ENCODE measurements around the gene MRPS31. TPM values are rescaled to one million over a fixed set of nuclear protein-coding genes. Genes with fewer than 3 reads are reported as not detected.

The MRPS31 gene
- total RNA-seq, 1 experiment from 2014 or later, result 16.3 TPM

GRCh38 chr13:40688781-40689180 lies 82.2 kb downstream of the MRPS31 start:
- in situ Hi-C loops (cut with HindIII; ENCODE audit: low pct_unique_long_range_greater_than_20kb, low sequenced_read_pairs), result no loop called here
- no peak for DNase-seq (ENCODE audit: low read depth)

DNA sequence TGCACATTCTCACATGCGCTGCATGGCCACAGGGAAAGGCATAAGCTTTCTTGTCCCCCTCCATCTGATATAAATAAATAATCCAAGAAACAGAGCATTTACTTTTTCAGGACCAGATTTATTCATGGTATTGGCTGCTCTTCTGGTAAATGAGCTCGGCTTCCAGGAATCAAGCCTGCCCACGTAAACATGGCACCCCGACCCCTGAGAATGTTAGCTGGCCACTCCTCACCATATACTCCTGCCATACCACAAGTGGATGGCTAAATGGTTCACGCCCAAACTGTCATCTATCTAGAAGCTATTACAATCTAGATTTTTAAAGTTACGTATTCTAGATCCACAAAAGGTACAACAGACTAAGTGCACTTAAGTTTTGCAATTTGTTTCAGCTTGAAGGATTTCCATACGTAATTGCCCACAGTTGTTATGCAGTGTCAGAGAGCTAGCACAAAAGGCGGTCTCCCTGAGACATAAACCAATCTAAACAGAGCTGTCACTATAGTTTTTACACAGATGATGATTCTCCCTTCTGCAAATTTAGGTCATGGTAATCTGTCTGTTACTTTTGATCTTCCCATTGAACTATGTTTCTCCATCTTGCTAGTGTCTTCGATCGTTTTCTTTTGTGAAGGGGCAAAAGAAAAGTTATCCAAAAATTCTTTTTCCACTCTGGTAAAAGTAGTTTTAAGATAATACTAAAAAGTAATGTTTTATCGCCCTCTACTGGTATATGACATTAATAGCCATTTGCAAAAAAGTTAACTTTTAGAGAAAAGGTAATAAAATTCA lies 88.3 kb downstream of the MRPS31 start:
- DNase-seq (ENCODE audit: low read depth), result peak; percentile 21
- in situ Hi-C loops (cut with HindIII; ENCODE audit: low pct_unique_long_range_greater_than_20kb, low sequenced_read_pairs), result no loop called here

- DNase-seq (ENCODE audit: low read depth), result no peak
Measured at GRCh38 chr13:40681341-40682146, 89.4 kb downstream of the MRPS31 start.

DNA sequence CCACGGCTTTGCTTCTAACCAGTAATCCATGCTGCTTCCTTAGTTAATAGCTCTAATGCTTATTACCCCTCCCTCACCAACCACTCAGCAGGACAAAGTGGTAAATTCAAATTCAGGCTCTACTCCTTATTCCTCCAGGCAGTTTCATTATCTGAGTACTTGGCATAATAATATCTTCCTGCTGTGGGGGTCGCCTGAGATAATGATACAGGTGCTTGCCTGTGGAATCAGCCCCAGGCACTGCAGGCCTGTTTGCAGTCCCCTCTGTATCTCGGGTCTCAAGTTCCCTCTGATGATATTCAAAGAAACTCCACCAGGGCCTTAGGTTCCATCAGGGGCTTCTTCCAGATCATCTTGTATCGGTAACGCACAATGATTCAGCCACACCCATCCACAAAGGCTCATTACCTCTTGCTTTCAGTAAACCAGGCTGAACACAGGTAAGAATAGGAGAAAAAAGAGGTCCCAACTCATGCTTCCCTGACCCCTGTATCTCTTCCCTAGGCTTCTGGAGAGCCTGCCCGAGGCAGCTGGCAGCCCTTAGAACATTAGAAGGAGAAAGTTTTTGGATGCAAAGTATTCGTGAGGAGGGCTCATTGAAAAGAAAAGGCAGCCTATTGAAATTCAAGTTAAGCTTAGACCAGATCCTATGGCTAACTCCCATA lies 90.2 kb downstream of the MRPS31 start:
- in situ Hi-C loops (cut with HindIII; ENCODE audit: low pct_unique_long_range_greater_than_20kb, low sequenced_read_pairs), result no loop called here
- DNase-seq (ENCODE audit: low read depth), result no peak

More at GRCh38 chr13:40681341-40682146, 89.4 kb downstream of the MRPS31 start:
- in situ Hi-C loops (cut with HindIII; ENCODE audit: low pct_unique_long_range_greater_than_20kb, low sequenced_read_pairs), result no loop called here

GRCh38 chr13:40679480-40679985 lies 91.5 kb downstream of the MRPS31 start:
- no peak for DNase-seq (ENCODE audit: low read depth)
- in situ Hi-C loops (cut with HindIII; ENCODE audit: low pct_unique_long_range_greater_than_20kb, low sequenced_read_pairs), result no loop called here

Other genes with a start within 250 kb of the MRPS31 start
- gene FOXO1, start 104.5 kb downstream of the MRPS31 start, total RNA-seq (2014; rRNA removed; shearing (Covaris generic); ENCODE audit: low replicate concordance), result 0.58 and 0.68 TPM in 2 replicates
- gene SLC25A15, start 18.4 kb upstream of the MRPS31 start, total RNA-seq (2014; rRNA removed; shearing (Covaris generic); ENCODE audit: low replicate concordance), result 26.4 and 26.7 TPM in 2 replicates
- 16.6 and 18.7 TPM in 2 replicates for gene ELF1, start 248.1 kb upstream of the MRPS31 start, total RNA-seq (2014; rRNA removed; shearing (Covaris generic); ENCODE audit: low replicate concordance)